IPS-18a (cell line): Measurements from ENCODE around the gene GPC6.

Experiments used
- H3K27ac ChIP-seq: one replicate; pipeline ENCODE4 v1.5.1; 2013; ENCODE audit warnings: low read length
- H3K27me3 ChIP-seq: one replicate; pipeline ENCODE4 v1.6.1; 2013; ENCODE audit warnings: mild to moderate bottlenecking, low read length; ENCODE audit not compliant: control insufficient read depth, insufficient read depth
- H3K36me3 ChIP-seq: one replicate; pipeline ENCODE4 v1.6.1; 2013; ENCODE audit warnings: low read depth, low read length; ENCODE audit not compliant: control insufficient read depth
- H3K4me1 ChIP-seq: one replicate; pipeline ENCODE4 v1.6.1; 2013; ENCODE audit warnings: low read depth, low read length; ENCODE audit not compliant: control insufficient read depth
- H3K4me3 ChIP-seq: one replicate; pipeline ENCODE4 v1.5.1; 2013; ENCODE audit warnings: low read length
- H3K9ac ChIP-seq: one replicate; pipeline ENCODE4 v1.6.1; 2013; ENCODE audit warnings: mild to moderate bottlenecking, low read length, moderate library complexity
- H3K9me3 ChIP-seq: one replicate; pipeline ENCODE4 v1.6.1; 2013; ENCODE audit warnings: low read depth, low read length; ENCODE audit not compliant: control insufficient read depth

Gene GPC6

DNA sequence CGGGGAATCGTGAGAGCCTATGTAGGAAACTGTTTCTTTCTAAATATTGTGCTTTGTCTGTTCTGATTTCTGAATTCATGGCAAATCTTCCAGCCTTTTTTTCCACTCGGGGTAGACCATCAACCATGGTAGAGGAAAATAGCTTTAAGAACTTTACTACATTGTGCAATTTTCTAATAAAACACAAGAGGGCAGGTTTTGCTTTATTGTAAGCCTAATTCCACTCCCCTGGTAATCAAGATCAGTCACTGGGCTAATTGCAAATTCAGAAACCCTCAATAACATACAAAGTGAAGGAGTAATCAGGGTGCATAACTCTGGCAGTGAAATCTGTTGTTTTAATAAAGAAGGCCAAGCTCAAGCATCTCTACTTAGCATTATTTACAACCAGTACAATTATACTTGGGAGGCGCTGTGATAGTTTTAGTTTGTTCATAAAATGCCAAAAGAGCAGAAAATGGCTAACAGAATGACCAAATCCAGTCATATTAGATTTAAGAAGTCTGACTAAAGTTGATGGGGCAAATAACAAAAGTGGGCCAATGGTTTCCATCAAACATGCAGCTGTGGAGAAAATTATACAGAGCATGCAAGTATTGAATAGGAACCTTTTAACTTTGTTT is 1209.1 kb downstream of the GPC6 start:
- H3K4me3 ChIP-seq: no peak overlapping the region
- H3K4me1 ChIP-seq: peaks cover 9% of the 10 kb centered on the region
- H3K9me3 ChIP-seq: no peaks in the 10 kb centered on the region
- no peaks in the 10 kb centered on the region for H3K27me3 ChIP-seq
- no peak overlapping the region for H3K9ac ChIP-seq
- no peak overlapping the region for H3K27ac ChIP-seq
- H3K36me3 ChIP-seq: no peaks in the 10 kb centered on the region

DNA sequence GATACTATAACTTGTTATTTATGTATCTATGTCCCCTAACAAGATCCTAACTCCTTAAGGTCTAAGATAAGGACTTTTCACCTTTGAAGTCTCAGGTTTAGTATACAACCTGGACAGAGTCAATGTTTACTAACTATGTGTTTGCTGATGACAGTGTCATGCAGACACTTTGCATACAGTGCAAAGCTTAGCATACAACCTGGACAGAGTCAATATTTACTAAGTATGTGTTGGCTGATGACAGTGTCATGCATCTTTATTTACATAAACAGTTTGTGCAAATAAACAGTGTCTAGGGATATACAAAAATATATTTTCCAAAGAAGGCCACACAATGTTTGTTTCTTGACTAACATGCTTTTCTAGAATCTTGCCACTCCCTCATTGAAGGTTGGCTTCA is 1218.2 kb downstream of the GPC6 start:
- Histone ChIP-seq H3K4me3 (no peak overlapping the region), H3K4me1 (no peaks in the 10 kb centered on the region), H3K27me3 (no peaks in the 10 kb centered on the region), H3K36me3 (no peaks in the 10 kb centered on the region), H3K9ac (no peak overlapping the region), H3K27ac (no peak overlapping the region), H3K9me3 (no peaks in the 10 kb centered on the region)

DNA sequence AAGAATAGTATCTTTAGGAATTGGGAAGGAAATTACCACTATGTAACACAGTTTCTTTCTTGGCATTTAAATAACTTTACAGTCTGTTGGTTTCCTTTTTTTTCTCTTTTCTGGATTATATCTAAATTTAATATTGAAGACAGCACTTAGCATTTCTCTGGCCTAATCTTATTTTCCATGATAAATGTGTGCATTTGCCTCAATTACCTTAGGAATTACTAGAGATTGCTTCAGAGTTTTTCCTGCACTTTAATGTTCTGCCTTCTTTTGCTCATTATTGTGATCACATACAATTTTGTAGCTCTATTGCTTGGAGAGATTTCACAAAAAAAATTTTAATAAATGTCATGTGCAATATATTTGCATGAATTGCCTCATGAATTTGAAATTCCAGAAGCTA is 1227.7 kb downstream of the GPC6 start:
- Histone ChIP-seq H3K27me3 (no peaks in the 10 kb centered on the region), H3K36me3 (no peaks in the 10 kb centered on the region), H3K27ac (no peak overlapping the region), H3K4me1 (no peaks in the 10 kb centered on the region), H3K4me3 (no peak overlapping the region), H3K9ac (no peak overlapping the region), H3K9me3 (no peaks in the 10 kb centered on the region)

DNA sequence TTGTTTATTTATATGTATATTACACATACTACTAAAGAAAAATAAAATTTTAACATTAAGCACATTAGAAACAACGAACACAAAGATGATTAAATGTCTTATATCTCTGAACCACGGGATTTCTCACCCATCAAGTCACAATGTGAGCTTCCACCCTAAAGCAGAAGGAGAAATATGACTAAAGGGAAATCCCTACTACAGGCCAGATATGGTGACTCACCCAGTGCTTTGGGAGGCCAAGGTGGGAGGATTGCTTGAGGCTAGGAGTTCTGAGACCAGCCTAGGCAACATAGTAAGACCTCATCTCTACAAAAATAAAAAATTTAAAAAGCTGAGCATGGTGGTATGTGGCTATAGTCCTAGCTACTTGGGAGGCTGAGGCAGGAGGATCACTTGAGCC is 1228.3 kb downstream of the GPC6 start:
- H3K9ac ChIP-seq: no peak overlapping the region
- H3K4me1 ChIP-seq: no peaks in the 10 kb centered on the region
- H3K27me3 ChIP-seq: no peaks in the 10 kb centered on the region
- H3K27ac ChIP-seq: no peak overlapping the region
- H3K36me3 ChIP-seq: no peaks in the 10 kb centered on the region
- H3K9me3 ChIP-seq: no peaks in the 10 kb centered on the region
- H3K4me3 ChIP-seq: no peak overlapping the region

DNA sequence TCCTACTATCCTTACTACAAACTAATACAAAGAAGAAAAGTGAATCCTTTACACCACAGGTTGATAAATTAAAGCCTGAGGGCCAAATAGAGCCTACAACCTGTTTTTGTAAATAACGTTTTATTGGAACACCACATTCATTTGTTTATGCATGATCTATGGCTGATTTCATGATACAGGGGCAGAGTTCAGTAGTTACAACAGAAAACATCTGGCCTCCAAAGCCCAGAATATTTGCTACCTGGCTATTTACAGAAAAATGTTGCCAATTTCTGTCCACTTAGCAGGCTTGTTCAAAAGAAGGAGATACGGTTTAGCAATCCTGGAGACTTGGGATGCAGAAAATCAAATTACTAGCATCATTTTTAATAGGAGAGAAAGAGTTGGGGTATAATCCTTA is 1228.8 kb downstream of the GPC6 start:
- Histone ChIP-seq H3K4me1 (no peaks in the 10 kb centered on the region), H3K27ac (no peak overlapping the region), H3K9ac (no peak overlapping the region), H3K36me3 (no peaks in the 10 kb centered on the region), H3K27me3 (no peaks in the 10 kb centered on the region), H3K9me3 (no peaks in the 10 kb centered on the region), H3K4me3 (no peak overlapping the region)
